H1 (cell line): ENCODE data around the gene FASTKD3. TPM values are rescaled to one million over a fixed set of nuclear protein-coding genes. Genes with fewer than 3 reads are reported as not detected.

ENCODE experiments used
- ASH2L ChIP-seq: fragments of 200-600, 300-600 bp; sonication (generic); IDR thresholded peaks from one replicate; pipeline ENCODE4 v1.7.1; 2017; ENCODE audit warnings: low read length
- EP300 ChIP-seq, 2 experiments: IDR thresholded peaks; 1 replicate in 1 of 2; 2 replicates in 1 of 2; pipeline ENCODE4 v1.6.1; 2011 to 2012; ENCODE audit warnings: low read depth in 2 of 2, low read length in 2 of 2, mild to moderate bottlenecking in 2 of 2, borderline replicate concordance in 1 of 2, inconsistent platforms in 1 of 2, moderate library complexity in 1 of 2
- NANOG ChIP-seq: IDR thresholded peaks from 2 replicates; pipeline ENCODE4 v1.6.1; 2011; ENCODE audit warnings: low read length, low read depth, mild to moderate bottlenecking, inconsistent platforms; ENCODE audit not compliant: insufficient read depth, poor library complexity, severe bottlenecking
- NRF1 ChIP-seq: IDR thresholded peaks from 2 replicates; pipeline ENCODE4 v1.6.1; 2011; ENCODE audit warnings: mild to moderate bottlenecking, low read depth, low read length, improper control_type of control experiment
- TCF12 ChIP-seq: IDR thresholded peaks from 2 replicates; pipeline ENCODE4 v1.6.1; 2011; ENCODE audit warnings: low read depth, mild to moderate bottlenecking, low read length
- polyA plus RNA-seq, 7 experiments: library from polyadenylated mRNA; depleted of rRNA in 3 of 7; stranded (reverse) in 5 of 7; unstranded in 2 of 7; fragments of >200 nt in 5 of 7; fragments of 200-250 nt in 2 of 7; gene quantifications; 1 replicate in 5 of 7; 2 replicates in 1 of 7; 4 replicates in 1 of 7; pipeline versions ENCODE4 v1.2.1 to v1.2.3, GENCODE V29; 2011 to 2013; ENCODE audit warnings: missing spikeins in 2 of 7, mixed read lengths in 2 of 7
- total RNA-seq: library from RNA; stranded (reverse); fragmentation: NEBNext Ultra II Directional; extraction: Animal tissue kit (Norgen Biotek cat#: 25700); gene quantifications from 2 replicates; pipeline ENCODE4 v1.2.1, GENCODE V29; 2021

Gene FASTKD3
- total and polyA plus RNA-seq, 2 of the 8 experiments (the other 6 are each of a cell fraction or from before 2014, with no cell fraction given): 5.6 to 7.6 TPM

DNA sequence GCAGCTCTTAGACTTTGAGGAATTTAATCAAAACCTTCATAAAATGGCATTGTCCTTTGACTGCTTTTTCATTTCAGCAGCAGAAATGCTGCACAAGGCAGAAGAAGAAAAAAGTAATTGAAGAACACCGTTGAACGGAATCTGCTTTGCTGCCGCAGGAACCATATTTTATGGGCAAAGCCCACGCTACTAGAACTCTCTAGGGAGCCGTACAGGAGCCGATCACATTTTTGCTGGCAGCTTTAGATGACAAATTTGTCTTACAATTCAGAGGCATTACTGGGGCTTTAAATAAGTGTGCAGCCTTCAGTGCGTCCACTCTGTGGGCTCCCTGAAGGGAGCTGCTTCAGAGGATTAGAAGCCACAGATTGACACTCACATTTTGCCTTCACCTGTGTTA is 23.3 kb downstream of the FASTKD3 start (continued):
- TF ChIP-seq ASH2L (no peak), NANOG (no peak), TCF12 (no peak), EP300 (IDR thresholded peaks at IDR 0.05; ENCODE audit: borderline replicate concordance in 1 of 2, low read depth in 2 of 2, low read length in 2 of 2) (no peak), NRF1 (no peak)
